ENCODE results near the gene INHBB.

DNA sequence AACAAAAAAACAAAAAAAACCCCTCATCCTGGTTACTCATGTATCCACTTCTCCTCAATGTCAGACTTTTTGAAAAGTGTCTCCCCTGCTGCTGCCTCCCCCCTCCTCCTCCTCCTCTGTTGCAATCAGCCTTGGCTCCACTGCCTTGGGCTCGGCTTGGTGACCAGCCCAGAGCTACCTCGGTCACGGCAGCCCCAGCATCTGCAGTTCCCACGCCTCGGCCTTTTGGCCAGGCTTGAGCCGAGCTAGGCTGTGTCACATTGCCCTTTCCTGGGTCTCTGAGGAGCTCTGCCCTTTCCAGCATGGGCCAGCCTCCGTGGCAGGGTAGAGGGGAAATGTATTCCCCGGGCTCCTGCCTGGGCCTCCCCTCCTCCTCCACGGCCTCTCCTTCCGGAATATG, 22.7 kb upstream of the INHBB start:
- no peak for TF ChIP-seq GATA3 (IDR thresholded peaks at IDR 0.05; ENCODE audit: low read depth, low read length)
- TF ChIP-seq GATA2 (IDR thresholded peaks at IDR 0.05; ENCODE audit: low read depth, low read length): no peak

Measured in SH-SY5Y (cell line).